H54 (cell line): Measurements from ENCODE around the gene DDX1.

Experiments used
- DNase-seq: peaks from one replicate; pipeline ENCODE4 v3.0.0; 2011; ENCODE audit warnings: low spot score, mixed read lengths; ENCODE audit not compliant: insufficient read length
- FAIRE-seq: peaks from 3 replicates; lab custom pipeline; 2011; peaks lifted over from hg19 to GRCh38; lab: Jason Lieb, UNC
- POLR2A ChIP-seq: IDR thresholded peaks from 2 replicates; pipeline ENCODE4 v1.6.1; 2011; ENCODE audit warnings: low read depth, mild to moderate bottlenecking, low read length

The DDX1 gene

GRCh38 chr2:15630121-15630977, 38.7 kb downstream of the DDX1 start:
- DNase-seq (no peak), FAIRE-seq (no peak)
- no peak for TF ChIP-seq POLR2A

GRCh38 chr2:15630978-15631719, 39.5 kb downstream of the DDX1 start:
- no peak for TF ChIP-seq POLR2A
- FAIRE-seq: no peak
- DNase-seq: no peak

GRCh38 chr2:15631883-15632282, 40.2 kb downstream of the DDX1 start:
- no peak for TF ChIP-seq POLR2A
- FAIRE-seq: no peak
- DNase-seq: no peak

GRCh38 chr2:15633043-15633970, 41.6 kb downstream of the DDX1 start:
- no peak for DNase-seq
- no peak for FAIRE-seq
- TF ChIP-seq POLR2A: no peak

- FAIRE-seq (no peak), DNase-seq (no peak)
- no peak for TF ChIP-seq POLR2A
Observed at GRCh38 chr2:15633971-15634346, 42.3 kb downstream of the DDX1 start.

- DNase-seq (no peak), FAIRE-seq (no peak)
- no peak for TF ChIP-seq POLR2A
Observed at GRCh38 chr2:15634846-15635490, 43.3 kb downstream of the DDX1 start.

GRCh38 chr2:15636972-15637785, 45.5 kb downstream of the DDX1 start:
- no peak for TF ChIP-seq POLR2A
- DNase-seq (peak; percentile 38), FAIRE-seq (peak; percentile 66)

GRCh38 chr2:15638720-15639119, 47.1 kb downstream of the DDX1 start:
- DNase-seq (no peak), FAIRE-seq (no peak)
- no peak for TF ChIP-seq POLR2A

- no peak for TF ChIP-seq POLR2A
- no peak for FAIRE-seq
- no peak for DNase-seq
Observed at GRCh38 chr2:15639323-15640251, 47.9 kb downstream of the DDX1 start.

- no peak for FAIRE-seq
- DNase-seq: peak; percentile 15
- no peak for TF ChIP-seq POLR2A
Observed at GRCh38 chr2:15640261-15640711, 48.6 kb downstream of the DDX1 start.

- DNase-seq: no peak
- FAIRE-seq: no peak
- TF ChIP-seq POLR2A: no peak
Observed at GRCh38 chr2:15640784-15641183, 49.1 kb downstream of the DDX1 start.
